Renal cortical epithelial cell (primary cell): ENCODE results near the gene SRSF3. TPM values are rescaled to one million over a fixed set of nuclear protein-coding genes. Genes with fewer than 3 reads are reported as not detected.
"Not testable (repeated sequence)": the region's sequence is repeated elsewhere in the genome, so short reads cannot be mapped to it uniquely, and the experiment has no call there.

Experiments used
- DNase-seq: peaks from one replicate; pipeline ENCODE4 v3.0.0-alpha.2; 2011; ENCODE audit warnings: low read depth
- total RNA-seq: library from RNA; depleted of rRNA; stranded (reverse); fragments of >200 nt; gene quantifications from 2 replicates; pipeline ENCODE4 v1.2.3, GENCODE V29; 2014

SRSF3 gene
- total RNA-seq, 1 donor from 2014 or later = 305 TPM

- DNase-seq = no peak
Measured at GRCh38 chr6:36649701-36650484, 55.7 kb downstream of the SRSF3 start.

- no peak for DNase-seq
Measured at GRCh38 chr6:36650848-36651478, 56.8 kb downstream of the SRSF3 start.

- DNase-seq = no peak
Measured at GRCh38 chr6:36651659-36652379, 57.7 kb downstream of the SRSF3 start.

GRCh38 chr6:36654469-36654868 lies 60.3 kb downstream of the SRSF3 start:
- not testable (repeated sequence) for DNase-seq

Other genes with a start within 250 kb of the SRSF3 start
- gene ETV7, start 206.7 kb upstream of the SRSF3 start, total RNA-seq = 0.40 and 0.87 TPM in 2 replicates
- not detected in 2 replicates for gene PXT1, start 151.5 kb upstream of the SRSF3 start, total RNA-seq
- 62.1 and 73.8 TPM in 2 replicates for gene KCTD20, start 151.4 kb upstream of the SRSF3 start, total RNA-seq
- gene STK38, start 46.9 kb upstream of the SRSF3 start, total RNA-seq = 13.5 and 72.3 TPM in 2 replicates
- 343 and 516 TPM in 2 replicates for gene CDKN1A, start 84.4 kb downstream of the SRSF3 start, total RNA-seq
- not detected in 2 replicates for gene RAB44, start 103.5 kb downstream of the SRSF3 start, total RNA-seq
- gene CPNE5, start 245.1 kb downstream of the SRSF3 start, total RNA-seq = 0.15 and 0.17 TPM in 2 replicates